ENCODE measurements around the gene CDH23. TPM values are rescaled to one million over a fixed set of nuclear protein-coding genes. Genes with fewer than 3 reads are reported as not detected.

CDH23 gene
- total and polyA plus RNA-seq, 2 donors (not counting 1 experiment from before 2014, with no cell fraction given), result 0.37 to 0.89 TPM

DNA sequence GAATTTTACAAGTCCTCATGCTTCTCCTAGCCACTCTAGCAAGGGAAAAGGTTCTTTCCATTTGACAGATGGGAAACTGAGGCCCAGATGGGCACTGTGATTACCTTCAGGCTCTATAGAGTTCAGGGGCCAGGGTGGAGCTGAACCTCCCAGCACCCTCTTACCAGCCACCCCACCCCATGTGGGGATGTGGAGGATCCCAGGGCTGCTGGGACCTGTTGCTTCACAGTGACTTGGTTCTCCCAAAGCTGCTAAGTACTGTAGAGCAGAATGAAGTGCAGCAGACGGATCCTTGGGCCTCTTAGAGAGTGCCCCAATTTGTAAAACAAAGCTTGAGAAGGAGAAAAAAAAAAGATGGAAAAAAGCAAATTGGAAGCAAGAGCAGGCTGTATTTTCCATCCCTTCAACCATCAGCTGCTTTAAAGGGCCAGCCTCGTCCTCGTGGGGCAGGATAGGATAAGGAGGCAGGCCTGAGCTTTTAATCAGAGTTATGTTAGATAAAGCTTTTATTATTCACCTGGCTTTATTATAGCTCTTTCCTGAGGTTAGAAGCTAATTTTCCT lies 147.0 kb downstream of the CDH23 start:
- ATAC-seq (ENCODE audit: low read depth) (no peak), DNase-seq (no peak)
- H3K27ac ChIP-seq (ENCODE audit: low read length in 2 of 2), result no peak overlapping the region
- no peaks in the 10 kb centered on the region for H4K20me1 ChIP-seq (ENCODE audit: control insufficient read depth, insufficient read depth, low read length, poor library complexity, severe bottlenecking)
- intact Hi-C loops (cut with micrococcal nuclease), result no loop called here
- H3K27ac Mint-ChIP-seq, result no peak overlapping the region
- no peaks in the 10 kb centered on the region for H3K9me3 Mint-ChIP-seq (ENCODE audit: insufficient read depth)
- TF ChIP-seq, protein P1, sequence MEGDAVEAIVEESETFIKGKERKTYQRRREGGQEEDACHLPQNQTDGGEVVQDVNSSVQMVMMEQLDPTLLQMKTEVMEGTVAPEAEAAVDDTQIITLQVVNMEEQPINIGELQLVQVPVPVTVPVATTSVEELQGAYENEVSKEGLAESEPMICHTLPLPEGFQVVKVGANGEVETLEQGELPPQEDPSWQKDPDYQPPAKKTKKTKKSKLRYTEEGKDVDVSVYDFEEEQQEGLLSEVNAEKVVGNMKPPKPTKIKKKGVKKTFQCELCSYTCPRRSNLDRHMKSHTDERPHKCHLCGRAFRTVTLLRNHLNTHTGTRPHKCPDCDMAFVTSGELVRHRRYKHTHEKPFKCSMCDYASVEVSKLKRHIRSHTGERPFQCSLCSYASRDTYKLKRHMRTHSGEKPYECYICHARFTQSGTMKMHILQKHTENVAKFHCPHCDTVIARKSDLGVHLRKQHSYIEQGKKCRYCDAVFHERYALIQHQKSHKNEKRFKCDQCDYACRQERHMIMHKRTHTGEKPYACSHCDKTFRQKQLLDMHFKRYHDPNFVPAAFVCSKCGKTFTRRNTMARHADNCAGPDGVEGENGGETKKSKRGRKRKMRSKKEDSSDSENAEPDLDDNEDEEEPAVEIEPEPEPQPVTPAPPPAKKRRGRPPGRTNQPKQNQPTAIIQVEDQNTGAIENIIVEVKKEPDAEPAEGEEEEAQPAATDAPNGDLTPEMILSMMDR (IDR thresholded peaks at IDR 0.05), result no peak
- TF ChIP-seq EZH2 (IDR thresholded peaks at IDR 0.05; ENCODE audit: borderline replicate concordance, insufficient read depth, low read depth, low read length, poor library complexity, severe bottlenecking), result no peak
- H3K27me3 ChIP-seq (replicated peaks in 1 of 4; ENCODE audit: control extremely low read depth in 1 of 4, control insufficient read depth in 3 of 4, insufficient read depth in 4 of 4, low read length in 3 of 4), result no peaks in the 10 kb centered on the region
- no peak overlapping the region for H2AFZ ChIP-seq (ENCODE audit: insufficient read depth, low read depth, low read length, poor library complexity, severe bottlenecking)
- WGBS (ENCODE audit: insufficient coverage), result 83% methylated on average over 1 of the region's 3 CpGs
- no peak overlapping the region for H3K4me3 ChIP-seq (ENCODE audit: control extremely low read depth in 1 of 5, extremely low read depth in 1 of 5, insufficient read depth in 1 of 5, low read depth in 2 of 5, low read length in 4 of 5)
- H3K4me2 ChIP-seq (replicated peaks; ENCODE audit: low read depth, low read length, poor library complexity, severe bottlenecking), result no peak overlapping the region
- no peaks in the 10 kb centered on the region for H3K36me3 ChIP-seq (replicated peaks in 1 of 2; ENCODE audit: control extremely low read depth in 1 of 2, control insufficient read depth in 1 of 2, extremely low read depth in 1 of 2, insufficient read depth in 2 of 2, low read length in 1 of 2)
- POLR2A ChIA-PET, result no interaction called here
- CTCF ChIA-PET, result interaction anchor here (0.7 kb wide), 1 partner anchor 457 kb away, joined by 3 read pairs; no protein-coding TSS in a partner anchor
- H3K9ac ChIP-seq (ENCODE audit: low read length), result no peak overlapping the region
- peaks cover 2% of the 10 kb centered on the region for H3K4me1 Mint-ChIP-seq
- no peak overlapping the region for H3K4me3 Mint-ChIP-seq
- H3K27me3 Mint-ChIP-seq, result no peaks in the 10 kb centered on the region
- no peaks in the 10 kb centered on the region for H3K79me2 ChIP-seq (ENCODE audit: control insufficient read depth, insufficient read depth, low read length)
- H3K9me3 ChIP-seq (ENCODE audit: control extremely low read depth in 1 of 3, control insufficient read depth in 2 of 3, insufficient read depth in 1 of 3, low read length in 2 of 3), result peaks cover 0 to 5% (median 0%) of the 10 kb centered on the region in 3 donors
- peaks cover 0 to 5% of the 10 kb centered on the region in 2 donors for H3K4me1 ChIP-seq (ENCODE audit: control insufficient read depth in 2 of 2, insufficient read depth in 2 of 2, low read length in 2 of 2)

- no peak for ATAC-seq (ENCODE audit: low read depth)
These were observed 148.3 kb downstream of the CDH23 start for GRCh38 chr10:71545001-71545400.

More at GRCh38 chr10:71545001-71545400, 148.3 kb downstream of the CDH23 start:
- Histone ChIP-seq H3K9ac (ENCODE audit: low read length) (no peak overlapping the region), H3K79me2 (ENCODE audit: control insufficient read depth, insufficient read depth, low read length) (no peaks in the 10 kb centered on the region), H3K4me2 (replicated peaks; ENCODE audit: low read depth, low read length, poor library complexity, severe bottlenecking) (no peak overlapping the region), H3K27ac (ENCODE audit: low read length in 2 of 2) (no peak overlapping the region), H3K4me3 (ENCODE audit: control extremely low read depth in 1 of 5, extremely low read depth in 1 of 5, insufficient read depth in 1 of 5, low read depth in 2 of 5, low read length in 4 of 5) (no peak overlapping the region), H3K27me3 (replicated peaks in 1 of 4; ENCODE audit: control extremely low read depth in 1 of 4, control insufficient read depth in 3 of 4, insufficient read depth in 4 of 4, low read length in 3 of 4) (no peaks in the 10 kb centered on the region), H3K4me1 (ENCODE audit: control insufficient read depth in 2 of 2, insufficient read depth in 2 of 2, low read length in 2 of 2) (peaks cover 0 to 5% of the 10 kb centered on the region in 2 donors), H3K36me3 (replicated peaks in 1 of 2; ENCODE audit: control extremely low read depth in 1 of 2, control insufficient read depth in 1 of 2, extremely low read depth in 1 of 2, insufficient read depth in 2 of 2, low read length in 1 of 2) (no peaks in the 10 kb centered on the region), H3K9me3 (ENCODE audit: control extremely low read depth in 1 of 3, control insufficient read depth in 2 of 3, insufficient read depth in 1 of 3, low read length in 2 of 3) (peaks cover 0 to 5% (median 0%) of the 10 kb centered on the region in 3 donors), H4K20me1 (ENCODE audit: control insufficient read depth, insufficient read depth, low read length, poor library complexity, severe bottlenecking) (no peaks in the 10 kb centered on the region), H2AFZ (ENCODE audit: insufficient read depth, low read depth, low read length, poor library complexity, severe bottlenecking) (no peak overlapping the region)
- Mint-ChIP-seq H3K9me3 (ENCODE audit: insufficient read depth) (no peaks in the 10 kb centered on the region), H3K4me1 (peaks cover 2% of the 10 kb centered on the region), H3K4me3 (no peak overlapping the region), H3K27ac (no peak overlapping the region), H3K27me3 (no peaks in the 10 kb centered on the region)
- TF ChIP-seq, protein P1 (IDR thresholded peaks at IDR 0.05), result no peak
- no peak for TF ChIP-seq EZH2 (IDR thresholded peaks at IDR 0.05; ENCODE audit: borderline replicate concordance, insufficient read depth, low read depth, low read length, poor library complexity, severe bottlenecking)
- ChIA-PET CTCF (interaction anchor here (0.6 kb wide), 1 partner anchor 44 kb away, joined by 3 read pairs; no protein-coding TSS in a partner anchor), POLR2A (no interaction called here)
- 97% methylated on average over 10 of the region's 10 CpGs for WGBS (ENCODE audit: insufficient coverage)
- intact Hi-C loops (cut with micrococcal nuclease), result no loop called here
- no peak for DNase-seq
